K562 treated with DMSO at 1 percent for 12 hours (cell line): Measurements from ENCODE around the gene SMC3. TPM values are rescaled to one million over a fixed set of nuclear protein-coding genes. Genes with fewer than 3 reads are reported as not detected.

Source experiments
- total RNA-seq: library from RNA; unstranded; fragments of 300-600 nt; gene quantifications from 2 replicates; pipeline ENCODE4 v1.2.3, GENCODE V29; 2022; ENCODE audit not compliant: insufficient read depth

Gene SMC3
- 18.9 and 37.3 TPM in 2 replicates for total RNA-seq

GRCh38 chr10:110567201-110568054 lies at the start of gene SMC3:
TSS of gene SMC3 (plus strand) at chr10:110567695. CDS start at chr10:110567817, 122 bp downstream.

DNA sequence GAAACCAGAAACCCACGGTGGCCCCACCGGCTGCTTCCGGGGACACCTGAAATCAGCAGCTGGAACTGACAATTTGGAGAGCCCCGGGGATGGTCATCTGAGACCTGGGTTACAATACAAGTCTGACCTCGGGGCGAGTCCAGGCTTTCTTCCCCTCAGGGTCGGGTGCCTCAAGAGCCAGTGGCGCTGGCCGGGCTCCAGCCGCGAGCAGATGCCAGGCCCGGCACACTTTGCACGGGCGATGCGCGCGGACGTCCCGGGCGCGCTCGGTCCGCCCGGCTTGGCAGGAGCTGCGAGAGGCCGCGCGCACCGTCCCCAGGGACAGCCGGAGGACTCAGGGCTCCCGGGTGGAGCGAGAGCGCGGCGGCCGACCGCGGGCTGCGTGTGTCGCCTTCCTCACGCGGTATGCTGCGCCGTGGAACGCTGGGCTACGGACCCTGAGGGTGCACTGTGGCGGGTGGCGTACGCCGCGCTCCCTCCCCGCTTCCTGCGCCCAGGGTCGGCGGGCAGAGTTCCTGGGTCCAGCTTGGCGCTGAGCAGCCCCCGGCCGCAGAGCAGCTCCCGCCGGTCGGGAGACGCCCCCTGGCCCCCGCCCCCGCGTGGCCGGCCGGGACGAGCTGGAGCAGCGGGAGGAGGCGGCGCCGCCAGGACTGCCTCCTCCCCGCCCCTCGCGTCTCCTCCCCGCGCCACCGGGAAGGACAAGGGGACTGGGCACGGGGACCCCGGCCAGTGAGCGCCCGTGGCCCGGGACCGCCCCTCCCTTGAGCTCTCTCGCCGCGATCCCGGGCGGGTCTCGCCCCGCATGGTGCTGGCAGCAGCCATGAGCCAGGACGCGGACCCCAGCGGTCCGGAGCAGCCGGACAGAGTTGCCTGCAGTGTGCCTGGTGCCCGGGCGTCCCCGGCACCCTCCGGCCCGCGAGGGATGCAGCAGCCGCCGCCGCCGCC lies 76.4 kb downstream of the SMC3 start, which contains the start of gene RBM20:
Gene RBM20, plus strand, starts transcription at position 684 of the 945 bp plus-strand sequence. Its CDS starts 119 bp downstream, at position 803.

Other genes starting within 250 kb of the SMC3 start
- 7.4 and 11.5 TPM in 2 replicates for gene DUSP5, start 69.8 kb upstream of the SMC3 start, total RNA-seq
- 0.57 and 3.1 TPM in 2 replicates for gene RBM20, start 76.6 kb downstream of the SMC3 start, total RNA-seq